HUDEP-2 (cell line): ENCODE data around the gene CPS1.

Experiments
- DNase-seq, 76 experiments: peaks; one replicate each; lab custom pipeline; 2025; ENCODE audit not compliant: unreplicated experiment in 76 of 76; lab: John Stamatoyannopoulos, UW

CPS1 gene

GRCh38 chr2:210544831-210545230 lies 11.6 kb upstream of the CPS1 start:
- no peak for DNase-seq

- DNase-seq: no peak
Measured at GRCh38 chr2:210546424-210547208, 9.8 kb upstream of the CPS1 start.

GRCh38 chr2:210548031-210548430 lies 8.4 kb upstream of the CPS1 start:
- DNase-seq: no peak

GRCh38 chr2:210548878-210549384 lies 7.5 kb upstream of the CPS1 start:
- no peak for DNase-seq

- no peak for DNase-seq
Measured at GRCh38 chr2:210551001-210551400, 5.4 kb upstream of the CPS1 start.

- no peak for DNase-seq
Measured at GRCh38 chr2:210553373-210553772, 3.0 kb upstream of the CPS1 start.

- no peak for DNase-seq
Measured at GRCh38 chr2:210555555-210555954, 844 bp upstream of the CPS1 start.

- DNase-seq: no peak
Measured at GRCh38 chr2:210557721-210558120, 1.3 kb downstream of the CPS1 start.

GRCh38 chr2:210558708-210559107 lies 2.3 kb downstream of the CPS1 start:
- DNase-seq: no peak

- no peak for DNase-seq
Measured at GRCh38 chr2:210559182-210559581, 2.8 kb downstream of the CPS1 start.

- DNase-seq: no peak
Measured at GRCh38 chr2:210561475-210561874, 5.1 kb downstream of the CPS1 start.

- no peak for DNase-seq
Measured at GRCh38 chr2:210562091-210562490, 5.7 kb downstream of the CPS1 start.

GRCh38 chr2:210562502-210563080 lies 6.2 kb downstream of the CPS1 start:
- DNase-seq: no peak

- no peak for DNase-seq
Measured at GRCh38 chr2:210567279-210567678, 10.9 kb downstream of the CPS1 start.

- DNase-seq: no peak
Measured at GRCh38 chr2:210568108-210568507, 11.7 kb downstream of the CPS1 start.

GRCh38 chr2:210577263-210578071 lies 21.1 kb downstream of the CPS1 start:
- DNase-seq: peak in 21 of 76 experiments; percentile 0 to 56 (median 19)

GRCh38 chr2:210584834-210585233 lies 28.4 kb downstream of the CPS1 start:
- no peak for DNase-seq

GRCh38 chr2:210586381-210586780 lies 30.0 kb downstream of the CPS1 start:
- DNase-seq: no peak

GRCh38 chr2:210591663-210592062 lies 35.3 kb downstream of the CPS1 start:
- DNase-seq: no peak

GRCh38 chr2:210592726-210593125 lies 36.3 kb downstream of the CPS1 start:
- DNase-seq: no peak

- DNase-seq: no peak
Measured at GRCh38 chr2:210593166-210593565, 36.8 kb downstream of the CPS1 start.
